ENCODE measurements around the gene SPINT1.

SPINT1 gene

GRCh38 chr15:40893733-40894680 lies 50.2 kb downstream of the SPINT1 start, which contains the start of gene VPS18:
TSS of gene VPS18 (plus strand) at chr15:40894450. CDS start at chr15:40894769, 319 bp downstream.
- peak; percentile 100 for DNase-seq

- DNase-seq, result peak; percentile 57
These were observed 51.0 kb downstream of the SPINT1 start for GRCh38 chr15:40894681-40895448.

GRCh38 chr15:40899536-40900207 lies 55.8 kb downstream of the SPINT1 start:
- no peak for DNase-seq

- DNase-seq, result no peak
These were observed 56.6 kb downstream of the SPINT1 start for GRCh38 chr15:40900256-40901052.

GRCh38 chr15:40901053-40901443 lies 57.2 kb downstream of the SPINT1 start:
- no peak for DNase-seq

- no peak for DNase-seq
These were observed 59.0 kb downstream of the SPINT1 start for GRCh38 chr15:40902605-40903561.

GRCh38 chr15:40904552-40905201 lies 60.8 kb downstream of the SPINT1 start:
- DNase-seq, result no peak

- DNase-seq, result peak; percentile 78
These were observed 62.5 kb downstream of the SPINT1 start for GRCh38 chr15:40906091-40906990.

- peak; percentile 69 for DNase-seq
These were observed 63.3 kb downstream of the SPINT1 start for GRCh38 chr15:40906991-40907802.

Measured in activated CD4-positive, CD25-positive, alpha-beta regulatory T cell treated with anti-CD3 and anti-CD28 coated beads, Interleukin-2, amount 50 U/mL, for 72 hours (primary cell).